Retina (tissue), 1 donor: ENCODE data around the gene PIP5K1A.
"Not testable (repeated sequence)": the region's sequence is repeated elsewhere in the genome, so short reads cannot be mapped to it uniquely, and the experiment has no call there.

Experiments used
- DNase-seq: peaks from one replicate; pipeline ENCODE4 v3.0.0-alpha.2; 2016

The PIP5K1A gene

GRCh38 chr1:151198254-151199127 is at the start of gene PIP5K1A:
PIP5K1A (plus strand) TSS chr1:151198552; CDS start chr1:151198997, 445 bp downstream.
- peak; percentile 97 for DNase-seq

- DNase-seq, result no peak
Observed at GRCh38 chr1:151156515-151156819, 41.9 kb upstream of the PIP5K1A start, which contains the start of gene TNFAIP8L2. TNFAIP8L2 (plus strand) TSS chr1:151156649; CDS start chr1:151158698, 2,049 bp downstream.

GRCh38 chr1:151157067-151157531 is 41.3 kb upstream of the PIP5K1A start:
- DNase-seq, result no peak

GRCh38 chr1:151158326-151158725 is 40.0 kb upstream of the PIP5K1A start:
- no peak for DNase-seq

- DNase-seq, result no peak
Observed at GRCh38 chr1:151158751-151159251, 39.6 kb upstream of the PIP5K1A start.

GRCh38 chr1:151159373-151159772 is 39.0 kb upstream of the PIP5K1A start:
- DNase-seq, result no peak

GRCh38 chr1:151164732-151165280 is 33.5 kb upstream of the PIP5K1A start:
- DNase-seq, result no peak

- no peak for DNase-seq
Observed at GRCh38 chr1:151165281-151165737, 33.0 kb upstream of the PIP5K1A start.

- DNase-seq, result peak; percentile 96
Observed at GRCh38 chr1:151165738-151166504, 32.4 kb upstream of the PIP5K1A start, which contains the start of the genes LYSMD1 and SCNM1. LYSMD1 (minus strand) TSS chr1:151165902; CDS start chr1:151165258, 644 bp downstream. SCNM1 (plus strand) TSS chr1:151166144; CDS start chr1:151166153, 9 bp downstream.

GRCh38 chr1:151166505-151166956 is 31.8 kb upstream of the PIP5K1A start:
- no peak for DNase-seq

GRCh38 chr1:151167116-151167515 is 31.2 kb upstream of the PIP5K1A start:
- no peak for DNase-seq

GRCh38 chr1:151171190-151171589 is 27.2 kb upstream of the PIP5K1A start:
- DNase-seq, result no peak

GRCh38 chr1:151175041-151175741 is 23.2 kb upstream of the PIP5K1A start:
- no peak for DNase-seq

- no peak for DNase-seq
Observed at GRCh38 chr1:151175863-151176262, 22.5 kb upstream of the PIP5K1A start, which contains the start of gene TMOD4. TMOD4 (minus strand) TSS chr1:151175981; CDS start chr1:151174875, 1,106 bp downstream.

GRCh38 chr1:151176514-151177045 is 21.8 kb upstream of the PIP5K1A start:
- DNase-seq, result no peak

GRCh38 chr1:151184211-151184610 is 14.1 kb upstream of the PIP5K1A start:
- DNase-seq, result no peak

- no peak for DNase-seq
Observed at GRCh38 chr1:151187205-151187604, 11.1 kb upstream of the PIP5K1A start.

GRCh38 chr1:151188667-151189066 is 9.7 kb upstream of the PIP5K1A start:
- not testable (repeated sequence) for DNase-seq

- peak; percentile 96 for DNase-seq
Observed at GRCh38 chr1:151189637-151190445, 8.5 kb upstream of the PIP5K1A start, which contains the start of gene VPS72. VPS72 (minus strand) TSS chr1:151190197; CDS start chr1:151190121, 76 bp downstream.

- no peak for DNase-seq
Observed at GRCh38 chr1:151192047-151192446, 6.3 kb upstream of the PIP5K1A start.

- no peak for DNase-seq
Observed at GRCh38 chr1:151193304-151193703, 5.0 kb upstream of the PIP5K1A start.
